ENCODE results near the gene COPG2.

Gene COPG2

DNA sequence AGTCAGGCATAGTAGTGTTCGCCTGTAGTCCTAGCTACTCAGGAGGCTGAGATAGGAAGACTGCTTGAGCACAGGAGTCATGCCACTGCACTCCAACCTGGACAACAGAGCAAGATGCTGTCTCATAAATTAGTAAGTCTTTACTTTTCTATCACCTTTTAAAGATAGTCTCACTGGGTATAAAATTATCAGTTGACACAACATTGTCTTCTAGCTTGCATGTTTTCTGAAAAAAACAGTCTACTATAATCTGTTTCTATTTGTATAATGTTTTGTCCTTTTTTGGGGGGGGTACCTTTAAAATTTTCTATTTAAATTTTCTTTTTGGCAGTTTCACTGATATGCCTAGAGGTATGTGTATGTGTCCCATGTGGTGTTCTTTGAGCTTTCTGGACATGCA, 39.6 kb downstream of the COPG2 start:
- ATAC-seq (ENCODE audit: low read depth): no peak
- peaks cover 5% of the 10 kb centered on the region for H3K4me1 ChIP-seq (ENCODE audit: insufficient read depth, poor library complexity, severe bottlenecking)
- H3K4me3 ChIP-seq (ENCODE audit: severe bottlenecking): no peak overlapping the region
- H3K9me3 ChIP-seq (ENCODE audit: severe bottlenecking): no peaks in the 10 kb centered on the region
- H3K27me3 ChIP-seq (ENCODE audit: insufficient read depth, poor library complexity, severe bottlenecking): no peaks in the 10 kb centered on the region
- TF ChIP-seq, protein P1, sequence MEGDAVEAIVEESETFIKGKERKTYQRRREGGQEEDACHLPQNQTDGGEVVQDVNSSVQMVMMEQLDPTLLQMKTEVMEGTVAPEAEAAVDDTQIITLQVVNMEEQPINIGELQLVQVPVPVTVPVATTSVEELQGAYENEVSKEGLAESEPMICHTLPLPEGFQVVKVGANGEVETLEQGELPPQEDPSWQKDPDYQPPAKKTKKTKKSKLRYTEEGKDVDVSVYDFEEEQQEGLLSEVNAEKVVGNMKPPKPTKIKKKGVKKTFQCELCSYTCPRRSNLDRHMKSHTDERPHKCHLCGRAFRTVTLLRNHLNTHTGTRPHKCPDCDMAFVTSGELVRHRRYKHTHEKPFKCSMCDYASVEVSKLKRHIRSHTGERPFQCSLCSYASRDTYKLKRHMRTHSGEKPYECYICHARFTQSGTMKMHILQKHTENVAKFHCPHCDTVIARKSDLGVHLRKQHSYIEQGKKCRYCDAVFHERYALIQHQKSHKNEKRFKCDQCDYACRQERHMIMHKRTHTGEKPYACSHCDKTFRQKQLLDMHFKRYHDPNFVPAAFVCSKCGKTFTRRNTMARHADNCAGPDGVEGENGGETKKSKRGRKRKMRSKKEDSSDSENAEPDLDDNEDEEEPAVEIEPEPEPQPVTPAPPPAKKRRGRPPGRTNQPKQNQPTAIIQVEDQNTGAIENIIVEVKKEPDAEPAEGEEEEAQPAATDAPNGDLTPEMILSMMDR (IDR thresholded peaks at IDR 0.05; ENCODE audit: poor library complexity, severe bottlenecking): no peak
- no peak overlapping the region for H3K27ac ChIP-seq (ENCODE audit: poor library complexity, severe bottlenecking)
- no peaks in the 10 kb centered on the region for H3K36me3 ChIP-seq (ENCODE audit: low read depth)
- no peak for DNase-seq (ENCODE audit: low spot score)

DNA sequence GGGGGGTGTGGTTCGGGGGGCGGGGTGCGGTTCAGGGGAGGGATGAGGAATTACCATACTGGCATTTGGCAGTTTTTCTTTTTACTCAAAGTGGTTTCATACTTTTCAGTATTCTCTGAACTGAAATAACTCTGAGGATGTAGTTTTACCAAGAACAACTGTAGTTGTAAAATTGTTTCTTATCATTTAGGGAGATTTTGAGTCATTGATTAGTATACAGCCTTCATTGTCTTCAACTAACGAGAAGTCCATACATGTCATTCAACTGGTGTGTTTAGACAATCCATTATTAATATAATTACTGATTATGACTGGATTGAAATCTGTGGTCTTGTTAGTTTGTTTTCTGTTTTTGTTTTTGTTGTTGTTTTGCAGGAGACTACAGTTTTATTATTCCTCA, 40.8 kb downstream of the COPG2 start:
- no peak overlapping the region for H3K27ac ChIP-seq (ENCODE audit: poor library complexity, severe bottlenecking)
- DNase-seq (ENCODE audit: low spot score) (no peak), ATAC-seq (ENCODE audit: low read depth) (no peak)
- no peaks in the 10 kb centered on the region for H3K36me3 ChIP-seq (ENCODE audit: low read depth)
- TF ChIP-seq, protein P1 (IDR thresholded peaks at IDR 0.05; ENCODE audit: poor library complexity, severe bottlenecking): no peak
- no peak overlapping the region for H3K4me3 ChIP-seq (ENCODE audit: severe bottlenecking)
- H3K4me1 ChIP-seq (ENCODE audit: insufficient read depth, poor library complexity, severe bottlenecking): peaks cover 5% of the 10 kb centered on the region
- H3K27me3 ChIP-seq (ENCODE audit: insufficient read depth, poor library complexity, severe bottlenecking): no peaks in the 10 kb centered on the region
- no peaks in the 10 kb centered on the region for H3K9me3 ChIP-seq (ENCODE audit: severe bottlenecking)

DNA sequence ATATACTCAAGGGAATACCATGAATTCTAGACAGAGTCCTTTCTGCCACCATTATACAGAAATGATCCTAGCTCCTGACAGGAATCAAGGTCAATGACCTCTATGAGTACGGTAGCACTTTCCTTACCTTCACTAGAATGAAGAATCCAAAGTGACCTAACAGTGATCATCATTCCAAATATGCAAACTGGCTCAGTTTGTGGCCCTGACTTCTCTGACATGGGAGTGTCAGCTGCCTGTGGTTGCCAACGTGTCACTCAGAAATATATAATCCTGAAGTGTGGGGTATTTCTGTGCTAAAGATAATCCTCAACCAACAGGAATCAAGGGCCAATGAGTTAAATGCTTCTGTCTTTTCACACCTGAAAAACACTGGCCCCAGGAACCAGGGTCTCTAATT, 45.7 kb downstream of the COPG2 start:
- peaks cover 3% of the 10 kb centered on the region for H3K9me3 ChIP-seq (ENCODE audit: severe bottlenecking)
- H3K27me3 ChIP-seq (ENCODE audit: insufficient read depth, poor library complexity, severe bottlenecking): no peaks in the 10 kb centered on the region
- no peak for DNase-seq (ENCODE audit: low spot score)
- H3K4me1 ChIP-seq (ENCODE audit: insufficient read depth, poor library complexity, severe bottlenecking): no peaks in the 10 kb centered on the region
- H3K36me3 ChIP-seq (ENCODE audit: low read depth): no peaks in the 10 kb centered on the region
- no peak for ATAC-seq (ENCODE audit: low read depth)
- TF ChIP-seq, protein P1 (IDR thresholded peaks at IDR 0.05; ENCODE audit: poor library complexity, severe bottlenecking): no peak
- no peak overlapping the region for H3K27ac ChIP-seq (ENCODE audit: poor library complexity, severe bottlenecking)
- no peak overlapping the region for H3K4me3 ChIP-seq (ENCODE audit: severe bottlenecking)

DNA sequence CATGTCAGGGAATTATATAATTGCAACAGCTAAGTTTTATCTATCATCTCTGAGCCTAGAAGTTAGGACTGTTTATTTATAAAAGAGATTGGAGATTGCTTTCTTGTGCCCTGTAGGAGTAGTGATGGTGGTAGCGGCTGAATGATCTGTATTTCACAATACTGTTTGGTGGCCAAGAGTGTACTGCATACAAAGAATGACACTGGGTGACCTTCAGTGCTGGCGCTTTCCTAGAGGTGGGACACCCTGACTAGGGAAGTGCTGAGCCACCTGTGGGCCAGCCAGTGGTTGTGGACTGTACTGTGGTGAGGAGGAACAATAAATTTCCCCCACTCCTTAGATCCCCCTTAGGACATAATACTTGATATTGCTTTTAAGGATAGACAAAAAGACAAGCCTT, 53.0 kb downstream of the COPG2 start:
- ATAC-seq (ENCODE audit: low read depth) (no peak), DNase-seq (ENCODE audit: low spot score) (no peak)
- no peaks in the 10 kb centered on the region for H3K27me3 ChIP-seq (ENCODE audit: insufficient read depth, poor library complexity, severe bottlenecking)
- H3K27ac ChIP-seq (ENCODE audit: poor library complexity, severe bottlenecking): no peak overlapping the region
- H3K4me1 ChIP-seq (ENCODE audit: insufficient read depth, poor library complexity, severe bottlenecking): no peaks in the 10 kb centered on the region
- no peak overlapping the region for H3K4me3 ChIP-seq (ENCODE audit: severe bottlenecking)
- peaks cover 3% of the 10 kb centered on the region for H3K9me3 ChIP-seq (ENCODE audit: severe bottlenecking)
- TF ChIP-seq, protein P1 (IDR thresholded peaks at IDR 0.05; ENCODE audit: poor library complexity, severe bottlenecking): no peak
- H3K36me3 ChIP-seq (ENCODE audit: low read depth): peaks cover 34% of the 10 kb centered on the region

DNA sequence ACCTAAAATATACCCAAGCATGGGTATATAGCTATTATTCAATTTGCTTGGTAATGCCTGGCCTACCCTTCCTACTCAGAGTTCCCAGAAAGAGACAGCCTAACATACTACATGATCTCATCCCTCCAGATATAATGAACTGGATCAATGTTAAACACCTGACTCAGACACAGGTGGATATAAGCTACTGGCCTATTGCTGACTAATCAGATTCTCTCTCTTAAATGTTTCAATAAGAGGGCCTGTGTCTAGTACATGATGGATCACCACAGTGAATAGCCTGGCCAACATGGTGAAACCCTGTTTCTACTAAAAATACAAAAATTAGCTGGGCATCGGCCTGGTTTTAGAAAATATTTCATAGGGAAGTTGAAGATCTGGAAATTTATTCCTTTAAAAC, 54.1 kb downstream of the COPG2 start:
- H3K36me3 ChIP-seq (ENCODE audit: low read depth): peaks cover 38% of the 10 kb centered on the region
- no peak for ATAC-seq (ENCODE audit: low read depth)
- H3K27ac ChIP-seq (ENCODE audit: poor library complexity, severe bottlenecking): no peak overlapping the region

More for the DNA sequence above, 54.1 kb downstream of the COPG2 start:
- DNase-seq (ENCODE audit: low spot score): no peak
- Histone ChIP-seq H3K27me3 (ENCODE audit: insufficient read depth, poor library complexity, severe bottlenecking) (no peaks in the 10 kb centered on the region), H3K4me1 (ENCODE audit: insufficient read depth, poor library complexity, severe bottlenecking) (no peaks in the 10 kb centered on the region), H3K4me3 (ENCODE audit: severe bottlenecking) (no peak overlapping the region), H3K9me3 (ENCODE audit: severe bottlenecking) (peaks cover 3% of the 10 kb centered on the region)
- TF ChIP-seq, protein P1 (IDR thresholded peaks at IDR 0.05; ENCODE audit: poor library complexity, severe bottlenecking): no peak

Data from RWPE2 (cell line).